ENCODE measurements around the gene AMELX. TPM values are rescaled to one million over a fixed set of nuclear protein-coding genes. Genes with fewer than 3 reads are reported as not detected.

Gene AMELX
- total and polyA plus RNA-seq, 10 donors = not detected

DNA sequence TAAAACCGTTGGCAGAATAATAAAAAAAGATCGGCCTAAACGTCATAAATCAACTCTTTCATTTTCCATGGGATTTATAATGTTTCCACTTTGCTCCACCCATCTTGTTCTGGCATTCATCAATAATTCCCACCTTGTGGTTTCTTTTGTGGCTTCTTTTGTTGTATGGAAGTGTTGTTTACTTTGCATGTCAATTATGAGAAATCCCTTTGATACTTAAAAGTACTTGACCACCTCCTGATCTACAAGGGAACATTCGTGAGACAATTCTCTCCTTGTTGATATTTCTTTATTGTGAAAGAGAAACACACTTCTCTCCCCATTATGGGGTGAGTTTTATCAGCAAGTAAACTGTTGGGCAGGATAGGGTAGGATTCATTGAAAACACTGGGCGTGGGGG, 2.8 kb downstream of the AMELX start:
- no peak overlapping the region for H3K4me3 ChIP-seq
- peaks cover 0 to 5% (median 0%) of the 10 kb centered on the region in 7 donors for H3K27me3 ChIP-seq (replicated peaks in 1 of 7)
- intact Hi-C loops (cut with DNase I; ENCODE audit: low total_unique reads) = no loop called here
- no peak for DNase-seq
- H3K36me3 ChIP-seq = no peaks in the 10 kb centered on the region
- no peaks in the 10 kb centered on the region for H3K9me3 ChIP-seq
- H3K27ac ChIP-seq = no peak overlapping the region
- no peaks in the 10 kb centered on the region for H3K4me1 ChIP-seq
- TF ChIP-seq POLR2AphosphoS5 (IDR thresholded peaks at IDR 0.05) (no peak), CTCF (IDR thresholded peaks at IDR 0.05 in 8 of 11, conservative IDR thresholded peaks at IDR 0.05 in 3 of 11) (no peak), POLR2A (IDR thresholded peaks at IDR 0.05) (no peak)
- WGBS, 5 donors = 66 to 93% (median 80%) methylated on average over 5 of the region's 5 CpGs

DNA sequence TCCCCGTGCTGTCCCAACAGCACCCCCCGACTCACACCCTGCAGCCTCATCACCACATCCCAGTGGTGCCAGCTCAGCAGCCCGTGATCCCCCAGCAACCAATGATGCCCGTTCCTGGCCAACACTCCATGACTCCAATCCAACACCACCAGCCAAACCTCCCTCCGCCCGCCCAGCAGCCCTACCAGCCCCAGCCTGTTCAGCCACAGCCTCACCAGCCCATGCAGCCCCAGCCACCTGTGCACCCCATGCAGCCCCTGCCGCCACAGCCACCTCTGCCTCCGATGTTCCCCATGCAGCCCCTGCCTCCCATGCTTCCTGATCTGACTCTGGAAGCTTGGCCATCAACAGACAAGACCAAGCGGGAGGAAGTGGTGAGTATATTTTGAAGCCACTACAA, 5.4 kb downstream of the AMELX start:
- no peak for DNase-seq
- intact Hi-C loops (cut with DNase I; ENCODE audit: low total_unique reads) = no loop called here
- H3K27ac ChIP-seq = no peak overlapping the region
- no peak for TF ChIP-seq POLR2A (IDR thresholded peaks at IDR 0.05)
- TF ChIP-seq POLR2AphosphoS5 (IDR thresholded peaks at IDR 0.05) = no peak
- TF ChIP-seq CTCF (IDR thresholded peaks at IDR 0.05 in 8 of 11, conservative IDR thresholded peaks at IDR 0.05 in 3 of 11) = no peak
- no peak overlapping the region for H3K4me3 ChIP-seq
- H3K4me1 ChIP-seq = no peaks in the 10 kb centered on the region
- peaks cover 0 to 5% (median 0%) of the 10 kb centered on the region in 7 donors for H3K27me3 ChIP-seq (replicated peaks in 1 of 7)
- no peaks in the 10 kb centered on the region for H3K36me3 ChIP-seq
- no peaks in the 10 kb centered on the region for H3K9me3 ChIP-seq
- WGBS, 5 donors = 81 to 96% (median 93%) methylated on average over 5 to 9 of the region's 9 CpGs

DNA sequence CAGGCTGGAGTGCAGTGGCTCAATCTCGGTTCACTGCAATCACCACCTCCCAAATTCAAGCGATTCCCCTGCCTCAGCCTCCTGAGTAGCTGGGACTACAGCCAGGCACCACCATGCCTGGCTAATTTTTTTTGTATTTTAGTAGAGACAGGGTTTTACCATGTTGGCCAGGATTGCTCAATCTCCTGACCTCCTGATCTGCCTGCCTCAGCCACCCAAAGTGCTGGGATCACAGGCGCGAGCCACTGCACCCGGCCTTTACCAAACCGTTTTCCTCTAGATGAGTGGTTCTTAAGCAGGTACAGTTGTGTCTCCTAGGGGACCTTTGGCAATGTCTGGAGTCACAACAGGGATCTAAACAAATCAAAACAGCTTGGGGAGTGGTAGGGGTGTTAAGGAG, 11.6 kb downstream of the AMELX start:
- 80 to 96% (median 91%) methylated on average over 3 to 6 of the region's 6 CpGs for WGBS, 5 donors
- Histone ChIP-seq H3K27me3 (replicated peaks in 1 of 7) (peaks cover 0 to 5% (median 0%) of the 10 kb centered on the region in 7 donors), H3K9me3 (no peaks in the 10 kb centered on the region), H3K4me3 (no peak overlapping the region), H3K4me1 (no peaks in the 10 kb centered on the region), H3K27ac (no peak overlapping the region), H3K36me3 (no peaks in the 10 kb centered on the region)
- no peak for TF ChIP-seq POLR2A (IDR thresholded peaks at IDR 0.05)
- TF ChIP-seq CTCF (IDR thresholded peaks at IDR 0.05 in 8 of 11, conservative IDR thresholded peaks at IDR 0.05 in 3 of 11) = no peak
- TF ChIP-seq POLR2AphosphoS5 (IDR thresholded peaks at IDR 0.05) = no peak
- intact Hi-C loops (cut with DNase I; ENCODE audit: low total_unique reads) = no loop called here
- no peak for DNase-seq

DNA sequence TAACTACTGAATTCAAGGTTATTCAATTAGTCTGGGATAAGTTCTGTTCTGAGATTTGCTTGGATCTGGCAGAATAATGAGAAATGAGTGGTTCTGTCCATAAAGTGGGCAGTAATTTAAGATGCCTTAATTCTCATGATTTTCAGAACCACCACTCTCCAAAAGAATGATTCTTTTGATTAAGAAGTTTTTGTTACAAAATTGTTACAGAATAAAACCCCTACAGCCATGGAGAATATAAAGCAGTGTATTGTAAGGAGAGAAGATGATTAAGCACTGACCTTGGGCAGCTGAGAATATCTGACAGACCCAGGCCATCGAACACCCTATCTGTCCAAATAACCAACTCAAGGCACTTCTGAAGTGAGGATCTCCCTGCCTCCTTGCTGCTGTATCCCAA, 12.4 kb downstream of the AMELX start:
- no peaks in the 10 kb centered on the region for H3K9me3 ChIP-seq
- H3K4me3 ChIP-seq = no peak overlapping the region
- 57 to 93% (median 62%) methylated on average over 1 of the region's 1 CpG for WGBS, 5 donors
- no peaks in the 10 kb centered on the region for H3K4me1 ChIP-seq
- no peak for TF ChIP-seq POLR2A (IDR thresholded peaks at IDR 0.05)
- TF ChIP-seq POLR2AphosphoS5 (IDR thresholded peaks at IDR 0.05) = no peak
- no peak for TF ChIP-seq CTCF (IDR thresholded peaks at IDR 0.05 in 8 of 11, conservative IDR thresholded peaks at IDR 0.05 in 3 of 11)
- intact Hi-C loops (cut with DNase I; ENCODE audit: low total_unique reads) = no loop called here
- H3K27ac ChIP-seq = no peak overlapping the region
- DNase-seq = no peak
- H3K27me3 ChIP-seq (replicated peaks in 1 of 7) = peaks cover 0 to 5% (median 0%) of the 10 kb centered on the region in 7 donors
- no peaks in the 10 kb centered on the region for H3K36me3 ChIP-seq

Measured in spleen (tissue), 11 donors.